Measurements from ENCODE around the gene TRIP10. TPM values are rescaled to one million over a fixed set of nuclear protein-coding genes. Genes with fewer than 3 reads are reported as not detected.

The TRIP10 gene
- total RNA-seq, 4 donors from 2014 or later: 94.1 to 129 (median 104) TPM

DNA sequence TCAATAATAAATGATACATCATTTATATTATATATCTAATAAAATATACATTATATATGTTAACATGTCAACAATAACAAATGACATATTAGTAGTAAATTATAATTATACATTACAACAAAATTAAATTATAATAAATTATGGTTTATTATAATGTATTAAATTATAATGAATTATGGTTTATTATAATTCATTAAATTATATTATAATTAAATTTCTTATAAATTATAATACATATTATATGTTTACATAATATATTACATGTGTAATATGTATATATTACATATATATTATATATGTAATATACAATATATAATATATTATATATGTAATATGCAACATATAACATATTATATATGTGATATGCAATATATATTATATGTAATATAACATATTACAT lies 39.5 kb upstream of the TRIP10 start:
- TF ChIP-seq POLR2A (IDR thresholded peaks at IDR 0.05) (no peak), EP300 (IDR thresholded peaks at IDR 0.05) (no peak), POLR2AphosphoS5 (IDR thresholded peaks at IDR 0.05) (no peak)
- TF ChIP-seq, protein P1, sequence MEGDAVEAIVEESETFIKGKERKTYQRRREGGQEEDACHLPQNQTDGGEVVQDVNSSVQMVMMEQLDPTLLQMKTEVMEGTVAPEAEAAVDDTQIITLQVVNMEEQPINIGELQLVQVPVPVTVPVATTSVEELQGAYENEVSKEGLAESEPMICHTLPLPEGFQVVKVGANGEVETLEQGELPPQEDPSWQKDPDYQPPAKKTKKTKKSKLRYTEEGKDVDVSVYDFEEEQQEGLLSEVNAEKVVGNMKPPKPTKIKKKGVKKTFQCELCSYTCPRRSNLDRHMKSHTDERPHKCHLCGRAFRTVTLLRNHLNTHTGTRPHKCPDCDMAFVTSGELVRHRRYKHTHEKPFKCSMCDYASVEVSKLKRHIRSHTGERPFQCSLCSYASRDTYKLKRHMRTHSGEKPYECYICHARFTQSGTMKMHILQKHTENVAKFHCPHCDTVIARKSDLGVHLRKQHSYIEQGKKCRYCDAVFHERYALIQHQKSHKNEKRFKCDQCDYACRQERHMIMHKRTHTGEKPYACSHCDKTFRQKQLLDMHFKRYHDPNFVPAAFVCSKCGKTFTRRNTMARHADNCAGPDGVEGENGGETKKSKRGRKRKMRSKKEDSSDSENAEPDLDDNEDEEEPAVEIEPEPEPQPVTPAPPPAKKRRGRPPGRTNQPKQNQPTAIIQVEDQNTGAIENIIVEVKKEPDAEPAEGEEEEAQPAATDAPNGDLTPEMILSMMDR (IDR thresholded peaks at IDR 0.05): no peak

DNA sequence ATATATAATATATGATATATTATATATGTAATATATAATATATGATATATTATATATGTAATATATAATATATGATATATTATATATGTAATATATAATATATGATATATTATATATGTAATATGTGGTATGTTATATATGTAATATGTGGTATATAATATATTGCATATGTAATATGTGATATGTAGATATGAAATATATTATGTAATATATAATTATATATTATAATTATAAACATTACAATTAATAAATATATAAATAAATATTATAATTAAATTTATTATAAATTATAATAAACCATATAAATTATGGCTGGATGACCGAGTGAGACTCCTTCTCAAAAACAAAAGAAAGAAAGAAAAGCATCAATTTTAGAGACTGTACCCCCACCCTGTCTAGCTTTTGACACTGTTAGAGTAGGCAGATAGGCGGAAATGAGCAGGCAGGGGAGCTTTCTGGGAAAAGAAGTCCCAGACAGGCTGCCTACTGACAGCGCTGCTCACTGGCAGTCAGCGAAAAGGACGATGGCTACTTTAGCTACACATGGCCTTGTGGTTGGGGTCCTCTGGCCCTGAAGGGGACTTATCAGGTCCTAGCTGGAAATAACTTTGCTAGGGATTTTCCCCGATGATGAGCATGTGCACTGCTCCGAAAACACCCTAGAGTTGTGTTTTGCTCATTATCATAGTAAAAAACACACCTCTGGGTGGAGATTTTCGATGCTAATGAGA lies 38.7 kb upstream of the TRIP10 start:
- H3K4me1 ChIP-seq: no peaks in the 10 kb centered on the region
- no peak overlapping the region for H3K4me3 ChIP-seq
- TF ChIP-seq POLR2A (IDR thresholded peaks at IDR 0.05) (no peak), EP300 (IDR thresholded peaks at IDR 0.05) (no peak), POLR2AphosphoS5 (IDR thresholded peaks at IDR 0.05) (no peak)
- TF ChIP-seq, protein P1 (IDR thresholded peaks at IDR 0.05): no peak
- 81 to 85% methylated on average over 5 to 6 of the region's 8 CpGs for WGBS, 2 donors (ENCODE audit: low coverage in 1 of 2)
- H3K36me3 ChIP-seq: peaks cover 0 to 14% of the 10 kb centered on the region in 2 donors
- ATAC-seq: no peak
- peaks cover 31% of the 10 kb centered on the region for H3K27me3 ChIP-seq
- H3K9me3 ChIP-seq: no peaks in the 10 kb centered on the region
- H3K27ac ChIP-seq: no peak overlapping the region

More for the DNA sequence above, 39.5 kb upstream of the TRIP10 start:
- peaks cover 31% of the 10 kb centered on the region for H3K27me3 ChIP-seq
- ATAC-seq: no peak
- H3K27ac ChIP-seq: no peak overlapping the region
- no peaks in the 10 kb centered on the region for H3K9me3 ChIP-seq
- peaks cover 0 to 14% of the 10 kb centered on the region in 2 donors for H3K36me3 ChIP-seq
- no peaks in the 10 kb centered on the region for H3K4me1 ChIP-seq
- no peak overlapping the region for H3K4me3 ChIP-seq

DNA sequence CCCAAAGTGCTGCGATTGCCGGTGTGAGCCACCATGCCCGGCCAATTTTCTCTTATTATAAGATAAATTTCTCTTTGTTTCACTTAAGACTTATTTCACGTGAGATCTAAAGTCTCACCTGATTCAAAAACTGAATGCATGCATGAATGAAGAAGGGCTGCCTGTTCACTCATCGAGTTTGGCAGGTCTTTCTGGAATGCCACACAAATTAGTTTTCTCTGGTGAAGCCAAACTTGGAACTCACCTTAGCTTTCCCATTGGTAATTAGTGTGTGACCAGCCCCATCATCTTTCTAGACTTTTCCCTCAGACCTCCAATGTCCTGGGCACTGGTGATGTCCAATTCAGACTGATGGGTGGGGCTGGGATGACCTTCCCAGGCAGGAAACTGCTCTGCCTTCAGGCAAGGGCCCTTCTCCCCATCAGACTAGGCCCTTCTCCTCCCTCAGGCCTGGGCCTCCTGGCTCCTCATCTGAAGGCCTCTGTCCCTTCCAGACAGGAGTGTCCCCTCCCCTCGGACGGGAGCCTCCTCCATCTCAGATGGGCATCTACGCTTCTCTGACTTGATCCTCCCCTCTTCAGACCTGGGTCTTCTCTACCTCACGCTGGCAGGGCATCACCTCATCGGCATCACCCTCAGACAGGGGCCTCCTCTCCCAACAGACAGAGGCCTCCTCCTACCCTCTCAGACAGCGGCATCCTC lies 33.4 kb upstream of the TRIP10 start:
- H3K27me3 ChIP-seq: peaks cover 65% of the 10 kb centered on the region
- H3K9me3 ChIP-seq: no peaks in the 10 kb centered on the region
- H3K4me1 ChIP-seq: peaks cover 0 to 10% (median 0%) of the 10 kb centered on the region in 3 donors
- H3K27ac ChIP-seq: no peak overlapping the region
- TF ChIP-seq EP300 (IDR thresholded peaks at IDR 0.05): no peak
- no peak for TF ChIP-seq POLR2A (IDR thresholded peaks at IDR 0.05)
- no peak for TF ChIP-seq POLR2AphosphoS5 (IDR thresholded peaks at IDR 0.05)
- TF ChIP-seq, protein P1 (IDR thresholded peaks at IDR 0.05): no peak
- WGBS, 2 donors (ENCODE audit: low coverage in 1 of 2): 60 to 79% methylated on average over 1 to 10 of the region's 11 CpGs
- H3K36me3 ChIP-seq: peaks cover 0 to 13% of the 10 kb centered on the region in 2 donors
- no peak overlapping the region for H3K4me3 ChIP-seq
- ATAC-seq: no peak

DNA sequence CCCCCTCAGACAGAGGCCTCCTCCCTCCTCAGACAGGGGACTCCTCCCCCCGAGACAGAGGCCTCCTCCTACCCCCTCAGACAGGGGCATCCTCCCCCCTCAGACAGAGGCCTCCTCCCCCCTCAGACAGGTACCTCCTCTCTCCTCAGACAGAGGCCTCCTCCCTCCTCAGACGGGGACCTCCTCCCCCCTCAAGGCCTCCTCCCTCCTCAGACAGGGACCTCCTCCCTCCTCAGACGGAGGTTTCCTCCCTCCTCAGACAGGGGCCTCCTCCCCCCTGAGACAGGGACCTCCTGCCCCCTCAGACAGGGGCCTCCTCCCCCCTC lies 32.9 kb upstream of the TRIP10 start:
- Histone ChIP-seq H3K9me3 (no peaks in the 10 kb centered on the region), H3K27me3 (peaks cover 70% of the 10 kb centered on the region), H3K4me3 (no peak overlapping the region), H3K27ac (no peak overlapping the region), H3K4me1 (peaks cover 0 to 10% (median 0%) of the 10 kb centered on the region in 3 donors), H3K36me3 (peaks cover 0 to 13% of the 10 kb centered on the region in 2 donors)
- no peak for TF ChIP-seq EP300 (IDR thresholded peaks at IDR 0.05)
- TF ChIP-seq POLR2A (IDR thresholded peaks at IDR 0.05): no peak
- TF ChIP-seq, protein P1 (IDR thresholded peaks at IDR 0.05): no peak
- no peak for TF ChIP-seq POLR2AphosphoS5 (IDR thresholded peaks at IDR 0.05)
- WGBS, 2 donors (ENCODE audit: low coverage in 1 of 2): no CpG with 5 or more reads among the region's 3 CpGs
- no peak for ATAC-seq

Data from gastroesophageal sphincter (tissue), 4 donors.